Measurements from ENCODE around the gene ASPSCR1. TPM values are rescaled to one million over a fixed set of nuclear protein-coding genes. Genes with fewer than 3 reads are reported as not detected.

Gene ASPSCR1
- total RNA-seq, 1 experiment from 2014 or later = 59.2 TPM

DNA sequence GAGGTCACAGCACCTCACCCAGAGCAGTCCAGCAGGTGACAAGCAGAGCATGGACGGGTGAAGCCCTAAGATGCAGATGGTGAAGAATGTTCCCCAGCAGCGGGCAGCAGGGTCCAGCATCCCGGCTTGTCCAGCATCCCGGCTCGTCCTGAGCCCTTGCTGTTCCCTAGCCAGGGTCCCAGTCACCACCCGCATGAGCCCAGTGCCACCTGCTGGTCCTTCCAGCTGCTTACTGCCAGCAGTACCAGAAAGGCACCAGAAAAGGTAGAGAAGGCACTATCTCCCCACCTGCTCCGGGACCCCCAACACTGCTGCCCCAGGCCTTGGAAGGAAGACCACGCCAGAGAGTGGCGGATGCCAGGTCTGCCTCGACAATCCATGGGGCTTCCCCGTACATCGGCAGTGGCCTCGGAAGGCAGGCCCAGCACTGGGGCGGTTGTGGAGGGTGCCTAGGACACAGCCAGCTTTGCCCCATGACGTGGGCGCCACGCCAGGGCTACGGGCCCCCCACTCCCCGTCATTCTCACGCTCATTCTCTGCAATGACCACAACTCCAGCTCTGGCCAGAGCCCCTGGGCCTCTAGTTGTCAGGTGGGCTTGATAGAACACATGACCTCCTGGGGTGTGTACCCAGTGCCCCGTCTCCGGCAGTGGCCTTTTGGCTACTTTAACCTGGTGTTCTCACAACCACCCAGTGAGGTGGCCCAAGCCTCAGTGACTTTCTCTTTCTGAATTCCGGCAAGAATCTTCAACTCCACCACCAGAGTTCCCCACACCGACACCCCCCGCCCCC, 43.9 kb downstream of the ASPSCR1 start:
- Histone ChIP-seq H3K9me3 (no peaks in the 10 kb centered on the region), H3K27me3 (replicated peaks; ENCODE audit: control insufficient read depth, insufficient read depth, low read length) (no peaks in the 10 kb centered on the region), H3K36me3 (ENCODE audit: control insufficient read depth, insufficient read depth, low read length) (no peaks in the 10 kb centered on the region; the same call in none of the 2 replicates), H3K4me3 (ENCODE audit: low read depth, low read length) (peak overlapping the region; percentile 85), H3K4me1 (peaks cover 15% of the 10 kb centered on the region)
- DNase-seq = peak; percentile 77 to 79
- Mint-ChIP-seq H3K4me1 (ENCODE audit: low read depth, unreplicated experiment) (peaks cover 6% of the 10 kb centered on the region), H3K27ac (ENCODE audit: unreplicated experiment) (peak overlapping the region; percentile 82), H3K4me3 (ENCODE audit: unreplicated experiment) (peak overlapping the region; percentile 83), H3K27me3 (ENCODE audit: insufficient read depth, unreplicated experiment) (no peaks in the 10 kb centered on the region), H3K9me3 (ENCODE audit: unreplicated experiment) (no peaks in the 10 kb centered on the region), H3K36me3 (ENCODE audit: insufficient read depth, unreplicated experiment) (peaks cover 65% of the 10 kb centered on the region)
- intact Hi-C loops (cut with micrococcal nuclease; ENCODE audit: unreplicated experiment) = loop anchor here (1.0 to 5.0 kb wide), 3 partner anchors 60 to 149 kb away; partner anchors contain the start of genes ARHGDIA, MAFG and NOTUM
- ChIA-PET POLR2A (interaction anchor here (2.1 to 2.9 kb wide), 3 partner anchors 10 to 62 kb away, joined by 7 to 51 read pairs (median 12); partner anchors contain the start of genes DCXR and RAC3), CTCF (interaction anchor here (0.6 to 5.0 kb wide), 9 partner anchors 9 to 533 kb away, joined by 3 to 92 read pairs (median 11); partner anchors contain the start of genes DCXR, NOTUM and RAC3)
- no TSS peak for BruUV-seq (replicated peaks)
- TF ChIP-seq, protein P1, sequence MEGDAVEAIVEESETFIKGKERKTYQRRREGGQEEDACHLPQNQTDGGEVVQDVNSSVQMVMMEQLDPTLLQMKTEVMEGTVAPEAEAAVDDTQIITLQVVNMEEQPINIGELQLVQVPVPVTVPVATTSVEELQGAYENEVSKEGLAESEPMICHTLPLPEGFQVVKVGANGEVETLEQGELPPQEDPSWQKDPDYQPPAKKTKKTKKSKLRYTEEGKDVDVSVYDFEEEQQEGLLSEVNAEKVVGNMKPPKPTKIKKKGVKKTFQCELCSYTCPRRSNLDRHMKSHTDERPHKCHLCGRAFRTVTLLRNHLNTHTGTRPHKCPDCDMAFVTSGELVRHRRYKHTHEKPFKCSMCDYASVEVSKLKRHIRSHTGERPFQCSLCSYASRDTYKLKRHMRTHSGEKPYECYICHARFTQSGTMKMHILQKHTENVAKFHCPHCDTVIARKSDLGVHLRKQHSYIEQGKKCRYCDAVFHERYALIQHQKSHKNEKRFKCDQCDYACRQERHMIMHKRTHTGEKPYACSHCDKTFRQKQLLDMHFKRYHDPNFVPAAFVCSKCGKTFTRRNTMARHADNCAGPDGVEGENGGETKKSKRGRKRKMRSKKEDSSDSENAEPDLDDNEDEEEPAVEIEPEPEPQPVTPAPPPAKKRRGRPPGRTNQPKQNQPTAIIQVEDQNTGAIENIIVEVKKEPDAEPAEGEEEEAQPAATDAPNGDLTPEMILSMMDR (IDR thresholded peaks at IDR 0.05; ENCODE audit: insufficient read depth in 1 of 2, low read depth in 1 of 2, low read length in 1 of 2, severe bottlenecking in 1 of 2, unreplicated experiment in 1 of 2) = peak; percentile 67 to 80

DNA sequence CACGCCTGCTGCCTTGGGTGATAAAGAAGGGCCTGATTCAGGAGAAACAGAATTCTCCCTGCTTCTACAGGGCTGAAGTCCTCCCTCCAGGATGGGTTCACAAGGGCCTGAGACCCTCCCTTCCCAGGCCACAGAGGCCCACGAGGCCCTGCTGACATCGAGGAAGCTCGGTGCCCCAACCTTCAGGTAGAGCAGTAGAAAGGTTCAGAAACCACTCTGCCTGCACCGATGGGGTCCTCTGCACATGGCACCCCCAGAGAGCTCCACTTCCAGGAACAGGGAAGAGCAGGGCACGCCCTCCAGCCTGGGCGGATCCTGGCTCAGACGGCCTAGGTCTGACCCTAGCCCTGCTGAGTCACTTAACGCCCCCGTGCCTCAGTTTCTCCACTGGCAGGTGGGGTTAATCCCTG, 44.5 kb downstream of the ASPSCR1 start:
- TF ChIP-seq, protein P1 (IDR thresholded peaks at IDR 0.05; ENCODE audit: insufficient read depth in 1 of 2, low read depth in 1 of 2, low read length in 1 of 2, severe bottlenecking in 1 of 2, unreplicated experiment in 1 of 2) = no peak
- peaks cover 15% of the 10 kb centered on the region for H3K4me1 ChIP-seq
- no peaks in the 10 kb centered on the region for H3K9me3 ChIP-seq
- H3K36me3 ChIP-seq (ENCODE audit: control insufficient read depth, insufficient read depth, low read length) = no peaks in the 10 kb centered on the region; the same call in none of the 2 replicates
- Mint-ChIP-seq H3K4me3 (ENCODE audit: unreplicated experiment) (peak overlapping the region; percentile 83), H3K36me3 (ENCODE audit: insufficient read depth, unreplicated experiment) (peaks cover 65% of the 10 kb centered on the region), H3K4me1 (ENCODE audit: low read depth, unreplicated experiment) (peaks cover 6% of the 10 kb centered on the region), H3K27me3 (ENCODE audit: insufficient read depth, unreplicated experiment) (no peaks in the 10 kb centered on the region), H3K27ac (ENCODE audit: unreplicated experiment) (peak overlapping the region; percentile 59), H3K9me3 (ENCODE audit: unreplicated experiment) (no peaks in the 10 kb centered on the region)
- no peak for DNase-seq
- intact Hi-C loops (cut with micrococcal nuclease; ENCODE audit: unreplicated experiment) = loop anchor here (1.0 to 5.0 kb wide), 3 partner anchors 61 to 150 kb away; partner anchors contain the start of genes ARHGDIA, MAFG and NOTUM
- no TSS peak for BruUV-seq (replicated peaks)
- CTCF ChIA-PET = interaction anchor here (0.6 to 5.0 kb wide), 6 partner anchors 9 to 533 kb away, joined by 4 to 92 read pairs (median 24); partner anchors contain the start of genes DCXR, NOTUM and RAC3
- H3K4me3 ChIP-seq (ENCODE audit: low read depth, low read length) = peak overlapping the region; percentile 85
- no peaks in the 10 kb centered on the region for H3K27me3 ChIP-seq (replicated peaks; ENCODE audit: control insufficient read depth, insufficient read depth, low read length)
- POLR2A ChIA-PET = interaction anchor here (1.7 to 2.9 kb wide), 4 partner anchors 10 to 76 kb away, joined by 7 to 51 read pairs (median 12); partner anchors contain the start of genes DCXR, FASN and RAC3

DNA sequence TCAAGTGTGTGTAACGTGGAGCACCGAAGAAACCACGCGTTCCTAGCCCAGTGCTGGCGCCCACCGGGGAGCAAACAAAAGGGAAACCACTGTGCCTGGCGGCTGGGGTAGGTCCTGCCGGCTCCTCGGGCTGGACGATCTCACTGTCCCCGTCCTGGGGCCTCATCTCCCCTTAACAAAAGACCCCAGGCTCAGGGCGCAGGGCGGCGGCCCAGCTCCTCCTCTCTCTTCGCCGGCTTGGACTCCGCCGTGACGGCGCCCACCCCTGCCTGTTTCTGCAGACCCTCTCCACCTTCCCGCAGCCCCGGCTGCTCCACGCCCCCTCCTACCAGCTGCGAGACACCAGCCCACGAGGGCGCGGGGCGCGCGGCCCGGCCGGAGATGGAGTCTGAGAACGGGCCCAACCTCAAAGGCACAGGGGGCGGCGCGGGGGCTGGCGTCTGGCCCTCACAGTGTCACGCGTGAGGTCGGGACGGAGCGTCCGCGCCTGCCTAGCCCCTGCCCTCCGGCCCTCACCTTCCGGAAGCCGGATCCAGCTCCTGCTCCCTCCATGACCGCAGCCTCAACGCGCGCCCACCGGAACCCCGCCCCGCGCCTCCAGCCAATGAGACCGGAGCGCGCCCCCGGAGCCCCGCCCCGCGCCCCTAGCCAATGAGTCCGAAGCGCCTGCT, 45.0 kb downstream of the ASPSCR1 start, which contains the start of gene CENPX:
Gene CENPX, minus strand, starts transcription at position 569 of the 671 bp plus-strand sequence. Its CDS starts 17 bp downstream, at position 552.
- no peaks in the 10 kb centered on the region; the same call in none of the 2 replicates for H3K36me3 ChIP-seq (ENCODE audit: control insufficient read depth, insufficient read depth, low read length)
- H3K27me3 Mint-ChIP-seq (ENCODE audit: insufficient read depth, unreplicated experiment) = no peaks in the 10 kb centered on the region
- TF ChIP-seq, protein P1 (IDR thresholded peaks at IDR 0.05; ENCODE audit: insufficient read depth in 1 of 2, low read depth in 1 of 2, low read length in 1 of 2, severe bottlenecking in 1 of 2, unreplicated experiment in 1 of 2) = no peak
- peak within 1 kb of the TSS; percentile 85 for H3K4me3 ChIP-seq (ENCODE audit: low read depth, low read length)
- DNase-seq = no peak
- H3K4me3 Mint-ChIP-seq (ENCODE audit: unreplicated experiment) = peak within 1 kb of the TSS; percentile 83
- intact Hi-C loops (cut with micrococcal nuclease; ENCODE audit: unreplicated experiment) = loop anchor here (5.0 kb wide), 2 partner anchors 95 to 150 kb away; partner anchors contain the start of genes ARHGDIA and MAFG
- TSS peak; percentile 51 for BruUV-seq (replicated peaks)
- ChIA-PET POLR2A (interaction anchor here (0.6 to 2.9 kb wide), 12 partner anchors 9 to 96 kb away, joined by 3 to 51 read pairs (median 8); partner anchors contain the start of genes DCXR, FASN, GPS1 and MAFG), CTCF (interaction anchor here (0.7 to 5.0 kb wide), 13 partner anchors 8 to 183 kb away, joined by 3 to 92 read pairs (median 6); partner anchors contain the start of genes DCXR, NOTUM and RAC3)
- H3K4me1 Mint-ChIP-seq (ENCODE audit: low read depth, unreplicated experiment) = peaks cover 6% of the 10 kb centered on the region
- peaks cover 15% of the 10 kb centered on the region for H3K4me1 ChIP-seq
- no peaks in the 10 kb centered on the region for H3K27me3 ChIP-seq (replicated peaks; ENCODE audit: control insufficient read depth, insufficient read depth, low read length)
- no peaks in the 10 kb centered on the region for H3K9me3 ChIP-seq
- H3K9me3 Mint-ChIP-seq (ENCODE audit: unreplicated experiment) = no peaks in the 10 kb centered on the region
- peak within 1 kb of the TSS; percentile 59 for H3K27ac Mint-ChIP-seq (ENCODE audit: unreplicated experiment)
- H3K36me3 Mint-ChIP-seq (ENCODE audit: insufficient read depth, unreplicated experiment) = peaks cover 64% of the 10 kb centered on the region
